ELF-1 (cell line): Measurements from ENCODE around the gene SIAH1.
A peak's percentile ranks its signal among the peaks of the same experiment; 100 is the strongest.
"Not testable (repeated sequence)": the region's sequence is repeated elsewhere in the genome, so short reads cannot be mapped to it uniquely, and the experiment has no call there.

Source experiments
- DNase-seq: peaks from one replicate; pipeline ENCODE4 v3.0.0-alpha.2; 2016; ENCODE audit warnings: low read depth, low spot score

The SIAH1 gene

GRCh38 chr16:48366165-48367093 lies 18.8 kb downstream of the SIAH1 start:
- peak; percentile 66 for DNase-seq

DNA sequence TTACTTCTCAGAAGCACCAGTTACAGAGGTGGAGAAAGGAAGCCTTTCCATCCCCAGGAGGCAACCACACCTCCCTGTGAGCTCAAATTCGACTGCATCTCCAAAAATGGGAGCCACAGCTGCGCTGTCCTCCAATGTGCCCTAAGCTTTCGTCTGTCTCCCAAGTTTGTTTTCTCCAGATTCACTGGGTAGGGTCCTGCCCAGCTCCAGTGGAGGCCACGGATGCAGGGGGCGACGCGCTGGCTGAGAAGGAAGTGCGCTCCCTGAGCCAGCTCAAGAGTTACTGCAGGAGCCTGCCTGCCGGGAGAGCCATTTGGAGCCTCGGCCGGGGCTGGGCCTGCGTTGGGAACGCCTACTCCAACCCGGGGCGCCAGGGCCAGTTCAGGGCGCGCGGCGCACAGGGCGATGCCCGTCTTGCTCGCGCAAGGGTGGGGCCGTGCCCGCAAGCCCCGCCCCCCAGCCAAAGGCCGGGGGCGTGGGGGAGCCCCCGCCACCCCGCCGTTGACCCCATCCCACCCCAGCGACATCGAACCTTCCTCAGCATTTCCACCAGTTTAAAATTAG lies 19.5 kb downstream of the SIAH1 start:
- DNase-seq, result peak; percentile 93

DNA sequence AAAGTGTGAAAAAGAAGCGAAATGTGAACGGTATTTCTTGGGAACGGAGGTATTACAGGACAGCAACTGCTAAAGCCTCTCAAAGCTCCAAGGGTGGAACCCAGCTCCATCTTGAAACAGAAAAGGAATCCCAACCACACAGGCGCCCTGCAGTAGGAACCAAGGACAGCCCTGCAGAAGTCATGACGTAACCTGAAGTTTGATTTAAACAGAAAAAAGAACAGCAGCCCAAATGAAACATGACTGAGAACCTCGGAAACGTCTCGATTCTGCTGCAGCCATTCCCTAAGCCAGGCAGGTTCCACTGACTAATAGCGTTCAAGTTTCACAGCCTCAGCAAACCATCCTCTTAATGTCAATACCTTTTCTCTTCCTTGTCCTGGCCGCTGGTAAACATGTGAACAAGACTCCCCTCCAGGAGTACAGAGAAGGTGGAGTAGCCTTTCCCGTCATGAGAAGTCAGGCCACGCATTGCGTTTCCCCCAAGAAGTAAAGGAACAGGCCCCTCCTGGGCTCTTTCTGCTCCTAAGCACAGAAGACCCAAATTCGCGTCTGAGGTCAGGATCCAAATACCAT lies 20.1 kb downstream of the SIAH1 start:
- DNase-seq, result no peak

GRCh38 chr16:48361540-48362144 lies 23.6 kb downstream of the SIAH1 start:
- no peak for DNase-seq

DNA sequence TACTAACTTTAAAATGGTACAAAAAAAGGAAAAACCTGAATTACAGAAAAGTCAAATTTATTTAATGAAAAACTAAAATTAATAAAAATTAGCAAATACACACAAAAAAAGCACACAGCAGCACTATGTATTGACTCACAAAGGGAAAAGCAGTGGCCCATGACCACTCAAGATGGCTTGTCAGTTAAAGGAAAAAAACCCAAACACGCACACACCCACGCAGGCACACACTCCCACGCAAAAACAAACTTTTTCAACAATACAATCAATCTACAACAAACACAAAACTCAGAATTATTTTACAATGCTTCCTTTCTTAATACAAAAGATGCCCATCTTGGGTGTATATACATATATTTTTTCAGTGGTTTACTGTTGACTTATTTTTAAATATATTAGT lies 24.2 kb downstream of the SIAH1 start:
- DNase-seq, result no peak

DNA sequence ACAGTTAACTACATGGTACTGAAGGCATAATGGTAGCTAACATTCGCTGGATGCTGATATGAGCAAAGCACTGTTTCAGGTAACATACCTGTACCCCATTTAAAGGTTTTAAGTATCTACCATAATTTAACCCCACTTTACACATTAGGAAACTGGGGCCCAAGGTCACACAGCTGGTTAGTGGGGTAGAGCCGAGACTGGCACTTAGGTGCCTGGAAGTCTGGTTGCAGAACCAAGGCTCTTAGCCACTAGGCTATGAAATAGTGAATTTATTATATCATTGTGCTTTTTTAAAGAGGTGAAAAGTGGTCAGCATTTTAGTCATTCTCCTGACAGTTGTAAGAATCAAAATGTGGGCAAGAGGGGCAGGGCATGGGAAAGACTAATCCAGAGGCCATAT lies 25.2 kb downstream of the SIAH1 start:
- DNase-seq, result no peak

DNA sequence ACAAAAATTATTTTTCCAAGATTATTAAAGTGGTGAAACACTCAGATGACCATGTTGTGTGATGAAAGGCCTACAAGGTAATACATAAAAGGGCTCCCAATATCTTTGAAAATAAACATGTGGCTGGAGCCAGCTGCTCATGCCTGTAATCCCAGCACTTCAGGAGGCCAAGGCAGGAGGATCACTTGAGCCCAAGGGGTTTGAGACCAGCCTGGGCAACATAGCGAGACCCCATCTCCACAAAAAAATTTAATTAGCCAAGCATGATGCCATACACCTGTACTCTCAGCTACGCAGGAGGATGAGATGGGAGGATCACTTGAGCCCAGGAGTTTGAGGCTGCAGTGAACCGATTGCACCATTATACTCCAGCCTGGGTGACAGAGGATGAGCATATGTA lies 26.8 kb downstream of the SIAH1 start:
- DNase-seq, result no peak

- DNase-seq, result no peak
These were observed 28.4 kb downstream of the SIAH1 start for GRCh38 chr16:48356633-48357376.

GRCh38 chr16:48354877-48355855 lies 30.0 kb downstream of the SIAH1 start:
- DNase-seq, result no peak

DNA sequence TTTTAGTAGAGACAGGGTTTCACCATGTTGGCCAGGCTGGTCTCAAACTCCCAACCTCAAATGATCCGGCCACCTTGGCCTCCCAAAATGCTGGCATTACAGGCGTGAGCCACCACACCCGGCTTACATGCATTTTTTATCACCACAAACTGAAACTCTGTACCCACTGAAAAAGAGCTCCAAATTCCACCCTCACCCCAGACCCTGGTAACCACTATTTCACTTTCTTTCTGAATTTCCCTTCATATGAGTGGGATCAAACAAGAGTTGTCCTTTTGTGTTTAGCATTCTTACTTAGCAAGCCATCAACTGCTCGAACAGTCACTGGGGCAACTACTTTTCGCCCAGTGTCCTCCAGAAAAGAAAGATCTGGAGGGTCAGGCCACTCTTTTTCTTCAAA lies 30.8 kb downstream of the SIAH1 start:
- not testable (repeated sequence) for DNase-seq

GRCh38 chr16:48353565-48354163 lies 31.5 kb downstream of the SIAH1 start:
- peak; percentile 71 for DNase-seq

GRCh38 chr16:48352648-48353390 lies 32.4 kb downstream of the SIAH1 start:
- DNase-seq, result no peak

DNA sequence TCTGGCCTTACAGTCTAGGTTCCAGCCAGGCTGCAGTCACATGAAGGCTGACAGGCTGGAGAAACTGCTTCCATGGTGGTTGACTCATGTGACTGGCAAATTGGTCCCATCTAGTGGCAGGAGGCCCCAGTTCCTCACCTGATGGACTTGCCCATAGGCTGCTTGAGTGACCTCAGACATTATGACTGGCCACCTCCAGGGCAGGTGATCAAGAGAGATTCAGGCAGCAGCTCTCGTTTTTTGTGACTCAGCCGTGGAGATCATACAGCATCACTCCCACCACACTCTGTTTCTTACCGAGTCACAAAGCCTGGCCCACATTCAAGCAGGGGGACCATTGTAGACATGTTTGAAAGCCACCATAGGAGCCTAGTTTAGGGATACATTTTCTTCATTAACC lies 34.5 kb downstream of the SIAH1 start:
- no peak for DNase-seq

DNA sequence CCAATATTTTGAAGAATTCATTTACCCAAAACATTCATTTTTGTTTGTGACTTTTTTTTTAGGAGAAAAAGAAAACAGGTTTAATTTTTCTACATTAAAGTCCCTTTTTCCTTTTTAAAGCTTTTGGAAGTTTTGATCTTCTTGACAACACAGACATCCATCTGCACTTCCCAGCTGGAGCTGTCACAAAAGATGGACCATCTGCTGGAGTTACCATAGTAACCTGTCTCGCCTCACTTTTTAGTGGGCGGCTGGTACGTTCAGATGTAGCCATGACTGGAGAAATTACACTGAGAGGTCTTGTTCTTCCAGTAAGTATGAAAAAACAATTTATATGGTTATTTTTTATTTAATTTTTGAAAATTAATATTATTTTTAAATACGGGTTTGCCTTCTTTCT lies 37.2 kb downstream of the SIAH1 start:
- no peak for DNase-seq

DNA sequence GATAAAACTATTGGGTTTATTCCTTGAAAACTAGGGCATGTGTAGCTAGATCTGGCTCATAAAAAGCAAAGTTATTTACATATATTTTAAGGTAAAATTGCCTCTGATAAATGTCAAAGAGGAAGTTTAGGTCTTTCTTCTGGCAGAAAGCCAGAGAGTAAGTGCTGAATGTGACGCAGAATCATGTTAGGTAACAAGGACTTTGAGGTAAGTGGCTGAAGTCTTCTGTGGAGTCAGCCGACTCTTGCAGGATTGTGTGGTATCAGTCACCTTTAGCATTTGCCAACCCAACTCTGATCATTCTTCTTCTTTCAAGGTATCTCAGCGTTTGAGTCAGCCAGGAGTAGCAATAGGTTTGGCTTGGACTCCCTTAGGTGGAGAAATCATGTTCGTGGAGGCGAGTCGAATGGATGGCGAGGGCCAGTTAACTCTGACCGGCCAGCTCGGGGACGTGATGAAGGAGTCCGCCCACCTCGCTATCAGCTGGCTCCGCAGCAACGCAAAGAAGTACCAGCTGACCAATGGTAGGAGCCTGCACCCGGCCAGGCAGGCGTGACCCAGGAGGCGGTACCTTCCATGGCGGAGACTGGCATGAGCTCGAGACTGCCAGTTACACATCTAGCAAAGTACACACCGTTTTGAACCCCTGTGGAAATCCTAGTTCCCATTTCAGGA lies 37.9 kb downstream of the SIAH1 start:
- DNase-seq, result no peak

DNA sequence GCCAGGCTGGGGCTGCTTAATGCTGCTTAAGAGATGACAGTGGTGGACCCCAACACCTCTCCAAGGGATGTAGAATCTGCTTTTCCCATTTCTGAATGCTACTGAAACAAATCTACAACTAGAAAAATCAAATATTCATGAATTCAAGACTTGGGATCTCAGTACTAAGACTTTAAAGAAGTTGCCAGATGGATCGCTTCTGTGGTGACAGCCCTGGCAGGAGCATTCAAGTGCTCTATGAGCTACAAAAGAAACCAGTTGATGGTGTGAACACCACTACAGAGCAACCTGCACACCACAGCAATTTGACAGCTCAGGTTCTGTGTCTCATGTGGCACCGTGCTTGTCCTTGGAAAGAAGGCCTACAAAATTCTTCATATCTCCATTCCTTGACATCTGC lies 42.6 kb downstream of the SIAH1 start:
- DNase-seq, result no peak

DNA sequence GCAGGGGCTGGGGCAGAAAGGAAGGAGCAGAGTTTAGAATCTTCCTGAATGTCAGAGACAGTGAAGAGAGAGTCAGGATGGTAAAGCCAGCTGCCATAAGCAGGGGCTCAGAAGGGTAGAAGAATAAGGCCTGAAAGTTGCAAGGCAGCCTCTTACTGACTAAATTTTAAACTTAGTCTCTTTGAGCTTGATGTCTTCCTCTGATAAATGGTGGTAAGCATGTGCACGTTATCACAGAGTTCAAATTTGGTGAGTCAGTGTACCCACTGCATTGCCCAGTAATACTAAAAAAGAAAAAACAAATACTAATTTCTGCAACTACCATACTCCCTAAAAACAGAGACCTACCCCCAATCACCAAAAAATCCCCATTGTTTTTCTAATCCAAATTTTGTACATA lies 45.2 kb downstream of the SIAH1 start:
- DNase-seq, result no peak

GRCh38 chr16:48335961-48336360 lies 49.3 kb downstream of the SIAH1 start:
- DNase-seq, result no peak

DNA sequence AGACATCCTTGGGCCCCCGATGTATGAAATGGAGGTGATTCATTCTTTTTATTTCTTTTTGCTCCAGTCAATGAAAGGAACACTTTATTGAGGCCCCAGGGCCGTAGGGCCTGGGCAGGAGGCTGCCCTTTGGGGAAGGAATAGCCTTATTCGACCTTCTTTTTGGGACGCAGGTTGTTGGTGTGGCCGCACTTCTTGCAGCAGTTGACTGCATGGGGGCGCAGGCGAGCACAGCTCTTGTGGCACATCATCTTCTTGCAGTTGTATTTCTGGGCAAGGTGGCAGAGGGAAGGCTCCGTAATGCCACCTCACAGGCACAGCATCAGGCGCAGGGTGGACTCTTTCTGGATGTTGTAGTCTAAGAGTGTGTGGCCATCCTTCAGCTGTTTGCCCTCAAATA lies 50.9 kb downstream of the SIAH1 start:
- no peak for DNase-seq
